Neural progenitor cell (in vitro differentiated cells): ENCODE data around the gene MBD4. TPM values are rescaled to one million over a fixed set of nuclear protein-coding genes. Genes with fewer than 3 reads are reported as not detected.

Experiments
- DNase-seq: peaks from one replicate; pipeline ENCODE4 v3.0.0-alpha.2; 2016; ENCODE audit warnings: low spot score
- H2AFZ ChIP-seq: fragments of 200-600 bp; sonication (generic); replicated peaks from 2 replicates; pipeline ENCODE4 v1.6.1; 2016; ENCODE audit warnings: antibody characterized with exemption
- H3F3A ChIP-seq: fragments of 200-600 bp; sonication (generic); 2 replicates; pipeline ENCODE4 v1.6.1; 2016; ENCODE audit warnings: antibody characterized with exemption, low read depth
- H3K27ac ChIP-seq: fragments of 200-600 bp; sonication (generic); 2 replicates; pipeline ENCODE4 v1.5.1; 2016; ENCODE audit warnings: mild to moderate bottlenecking
- H3K27me3 ChIP-seq: fragments of 200-600 bp; sonication (generic); 2 replicates; pipeline ENCODE4 v1.6.1; 2016; ENCODE audit warnings: mild to moderate bottlenecking, moderate library complexity
- H3K36me3 ChIP-seq: fragments of 200-600 bp; sonication (generic); 2 replicates; pipeline ENCODE4 v1.5.1; 2016
- H3K4me1 ChIP-seq: fragments of 200-600 bp; sonication (generic); 2 replicates; pipeline ENCODE4 v1.6.1; 2016; ENCODE audit warnings: mixed run types
- H3K4me2 ChIP-seq: fragments of 200-600 bp; sonication (generic); 2 replicates; pipeline ENCODE4 v1.6.1; 2016
- H3K4me3 ChIP-seq: fragments of 200-600 bp; sonication (generic); 2 replicates; pipeline ENCODE4 v1.5.1; 2016
- H3K79me2 ChIP-seq: fragments of 200-600 bp; sonication (generic); 2 replicates; pipeline ENCODE4 v1.6.1; 2016; ENCODE audit warnings: low read depth
- H3K9ac ChIP-seq: fragments of 200-600 bp; sonication (generic); 2 replicates; pipeline ENCODE4 v1.6.1; 2016
- H3K9me3 ChIP-seq: fragments of 200-600 bp; sonication (generic); 2 replicates; pipeline ENCODE4 v1.5.1; 2016; ENCODE audit warnings: low read depth
- H4K20me1 ChIP-seq: fragments of 200-600 bp; sonication (generic); 2 replicates; pipeline ENCODE4 v1.6.1; 2016; ENCODE audit warnings: low read depth
- H3K27ac Mint-ChIP-seq: 3 replicates; pipeline ENCODE4 v1.8.0; 2021; ENCODE audit warnings: mixed read lengths
- H3K27me3 Mint-ChIP-seq: 2 replicates; pipeline ENCODE4 v1.8.0; 2022; ENCODE audit warnings: low read depth, mild to moderate bottlenecking, inconsistent platforms, moderate library complexity, mixed read lengths; ENCODE audit not compliant: insufficient read depth
- H3K36me3 Mint-ChIP-seq: 3 replicates; pipeline ENCODE4 v1.8.0; 2021; ENCODE audit warnings: mixed read lengths
- H3K4me1 Mint-ChIP-seq: 3 replicates; pipeline ENCODE4 v1.8.0; 2021; ENCODE audit warnings: mixed read lengths
- H3K4me3 Mint-ChIP-seq: 3 replicates; pipeline ENCODE4 v1.8.0; 2021; ENCODE audit warnings: mild to moderate bottlenecking, moderate library complexity, mixed read lengths
- H3K9me3 Mint-ChIP-seq: 3 replicates; pipeline ENCODE4 v1.8.0; 2020; ENCODE audit warnings: mixed read lengths
- EZH2 ChIP-seq: fragments of 200-600 bp; sonication (generic); IDR thresholded peaks from 2 replicates; pipeline ENCODE4 v1.6.1; 2017; ENCODE audit warnings: antibody characterized with exemption, mild to moderate bottlenecking, moderate library complexity
- EZH2phosphoT487 ChIP-seq: fragments of 200-600 bp; sonication (generic); IDR thresholded peaks from 2 replicates; pipeline ENCODE4 v1.6.1; 2017; ENCODE audit warnings: antibody characterized with exemption
- total RNA-seq: library from RNA; depleted of rRNA; stranded (reverse); fragments of >200 nt; gene quantifications from 2 replicates; pipeline ENCODE4 v1.2.3, GENCODE V29; 2015; ENCODE audit warnings: low replicate concordance
- TF ChIP-seq, protein P1 (sequence below): fragments of 200-600 bp; sonication (generic); IDR thresholded peaks from 2 replicates; pipeline ENCODE4 v1.5.1; 2017; ENCODE audit warnings: antibody characterized with exemption, mild to moderate bottlenecking

MBD4 gene
- total RNA-seq, 1 donor from 2014 or later: 46.3 TPM

DNA sequence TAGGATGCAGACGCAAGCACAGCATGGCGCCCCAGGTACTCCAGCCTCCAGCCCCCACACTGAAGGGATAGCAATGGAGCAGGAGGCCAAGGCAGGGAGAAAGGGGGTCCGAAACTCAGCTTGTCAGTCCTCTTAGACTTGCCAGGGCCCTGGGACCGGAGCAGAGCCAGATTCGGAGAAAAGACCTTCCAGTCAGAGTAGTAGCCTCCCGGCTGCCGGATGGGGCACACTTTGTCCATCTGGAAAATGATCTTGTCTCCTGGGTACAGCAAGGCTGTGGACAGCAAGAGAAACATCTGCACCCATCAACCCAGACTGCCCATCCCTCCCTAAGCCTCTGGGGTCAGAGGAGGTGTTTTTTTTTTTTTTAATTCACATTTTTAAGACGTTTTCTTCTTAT is 35.6 kb downstream of the MBD4 start:
- TF ChIP-seq, protein P1, sequence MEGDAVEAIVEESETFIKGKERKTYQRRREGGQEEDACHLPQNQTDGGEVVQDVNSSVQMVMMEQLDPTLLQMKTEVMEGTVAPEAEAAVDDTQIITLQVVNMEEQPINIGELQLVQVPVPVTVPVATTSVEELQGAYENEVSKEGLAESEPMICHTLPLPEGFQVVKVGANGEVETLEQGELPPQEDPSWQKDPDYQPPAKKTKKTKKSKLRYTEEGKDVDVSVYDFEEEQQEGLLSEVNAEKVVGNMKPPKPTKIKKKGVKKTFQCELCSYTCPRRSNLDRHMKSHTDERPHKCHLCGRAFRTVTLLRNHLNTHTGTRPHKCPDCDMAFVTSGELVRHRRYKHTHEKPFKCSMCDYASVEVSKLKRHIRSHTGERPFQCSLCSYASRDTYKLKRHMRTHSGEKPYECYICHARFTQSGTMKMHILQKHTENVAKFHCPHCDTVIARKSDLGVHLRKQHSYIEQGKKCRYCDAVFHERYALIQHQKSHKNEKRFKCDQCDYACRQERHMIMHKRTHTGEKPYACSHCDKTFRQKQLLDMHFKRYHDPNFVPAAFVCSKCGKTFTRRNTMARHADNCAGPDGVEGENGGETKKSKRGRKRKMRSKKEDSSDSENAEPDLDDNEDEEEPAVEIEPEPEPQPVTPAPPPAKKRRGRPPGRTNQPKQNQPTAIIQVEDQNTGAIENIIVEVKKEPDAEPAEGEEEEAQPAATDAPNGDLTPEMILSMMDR: no peak
- no peak for TF ChIP-seq EZH2phosphoT487
- TF ChIP-seq EZH2: no peak
- DNase-seq: no peak

DNA sequence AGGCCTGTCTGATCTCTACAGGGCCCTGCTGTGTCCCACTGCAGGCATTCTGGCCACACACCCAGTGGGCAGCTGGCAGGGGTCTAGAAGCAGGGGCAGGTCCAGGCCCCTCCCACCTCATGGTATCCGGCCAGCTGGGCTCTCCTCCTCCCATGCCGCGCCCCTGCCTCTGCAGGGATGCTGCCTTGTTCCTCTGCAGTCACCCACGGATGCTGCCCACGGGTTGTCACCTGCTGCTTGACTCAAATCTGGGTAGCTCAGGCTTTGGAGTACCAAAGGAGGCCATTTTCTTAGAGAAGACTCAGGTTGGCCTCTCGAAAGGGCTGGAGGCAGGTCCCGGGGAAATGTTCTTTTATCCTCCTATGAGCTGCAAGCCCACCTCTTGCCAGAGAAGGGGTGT is 36.3 kb downstream of the MBD4 start:
- no peaks in the 10 kb centered on the region for H3K9me3 ChIP-seq
- peaks cover 2% of the 10 kb centered on the region for H3K36me3 Mint-ChIP-seq
- no peak for DNase-seq
- H3K27me3 Mint-ChIP-seq: no peaks in the 10 kb centered on the region
- TF ChIP-seq EZH2 (no peak), EZH2phosphoT487 (no peak)
- TF ChIP-seq, protein P1: no peak
- H4K20me1 ChIP-seq: peaks cover 7% of the 10 kb centered on the region
- H3K9ac ChIP-seq: no peak overlapping the region
- H3K4me3 ChIP-seq: no peak overlapping the region
- H3K9me3 Mint-ChIP-seq: no peaks in the 10 kb centered on the region
- H3K4me1 ChIP-seq: peaks cover under 1% of the 10 kb centered on the region
- H3F3A ChIP-seq: no peaks in the 10 kb centered on the region
- no peaks in the 10 kb centered on the region for H3K36me3 ChIP-seq
- no peak overlapping the region for H3K4me2 ChIP-seq
- no peak overlapping the region for H3K4me3 Mint-ChIP-seq
- H2AFZ ChIP-seq: no peak overlapping the region
- H3K4me1 Mint-ChIP-seq: peaks cover 6% of the 10 kb centered on the region
- H3K79me2 ChIP-seq: peaks cover 9% of the 10 kb centered on the region
- H3K27me3 ChIP-seq: no peaks in the 10 kb centered on the region
- no peak overlapping the region for H3K27ac ChIP-seq
- no peak overlapping the region for H3K27ac Mint-ChIP-seq

More for the DNA sequence above, 35.6 kb downstream of the MBD4 start:
- H3K4me3 ChIP-seq: no peak overlapping the region
- H2AFZ ChIP-seq: no peak overlapping the region
- no peaks in the 10 kb centered on the region for H3K4me1 ChIP-seq
- no peaks in the 10 kb centered on the region for H3K27me3 ChIP-seq
- Mint-ChIP-seq H3K36me3 (peaks cover 2% of the 10 kb centered on the region), H3K4me1 (peaks cover 2% of the 10 kb centered on the region), H3K9me3 (no peaks in the 10 kb centered on the region), H3K27ac (no peak overlapping the region), H3K27me3 (no peaks in the 10 kb centered on the region), H3K4me3 (no peak overlapping the region)
- H3K9me3 ChIP-seq: no peaks in the 10 kb centered on the region
- peaks cover under 1% of the 10 kb centered on the region for H4K20me1 ChIP-seq
- H3K27ac ChIP-seq: no peak overlapping the region
- no peaks in the 10 kb centered on the region for H3F3A ChIP-seq
- H3K79me2 ChIP-seq: peaks cover 2% of the 10 kb centered on the region
- no peak overlapping the region for H3K4me2 ChIP-seq
- no peak overlapping the region for H3K9ac ChIP-seq
- H3K36me3 ChIP-seq: no peaks in the 10 kb centered on the region

DNA sequence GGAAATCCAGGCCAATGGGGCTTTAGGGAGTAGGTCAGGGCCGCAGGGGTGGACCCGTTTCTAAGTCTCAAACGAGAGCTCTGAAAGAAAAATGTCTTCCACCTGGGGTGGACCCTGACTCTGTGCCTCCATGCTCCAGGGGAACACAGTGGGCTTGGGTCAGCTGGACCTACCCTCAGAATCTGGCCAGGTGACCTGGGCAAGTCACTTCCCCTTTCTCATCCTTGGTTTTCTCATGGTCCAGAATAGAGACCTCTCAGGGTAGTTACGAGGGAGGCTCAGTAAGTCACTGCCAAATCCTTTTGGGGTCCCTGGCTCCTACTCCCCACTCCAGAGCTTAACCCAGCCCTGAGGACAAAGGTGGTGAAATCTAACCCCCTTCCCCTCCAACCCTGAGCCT is 37.1 kb downstream of the MBD4 start:
- DNase-seq: no peak
- no peak overlapping the region for H3K9ac ChIP-seq
- peaks cover 17% of the 10 kb centered on the region for H3K79me2 ChIP-seq
- Mint-ChIP-seq H3K36me3 (no peaks in the 10 kb centered on the region), H3K27ac (no peak overlapping the region), H3K4me1 (peaks cover 12% of the 10 kb centered on the region), H3K4me3 (no peak overlapping the region), H3K27me3 (no peaks in the 10 kb centered on the region), H3K9me3 (no peaks in the 10 kb centered on the region)
- peaks cover 6% of the 10 kb centered on the region for H3K4me1 ChIP-seq
- H3K27ac ChIP-seq: no peak overlapping the region
- H2AFZ ChIP-seq: no peak overlapping the region
- no peaks in the 10 kb centered on the region for H3K27me3 ChIP-seq
- TF ChIP-seq, protein P1: no peak
- TF ChIP-seq EZH2 (no peak), EZH2phosphoT487 (no peak)
- peaks cover 15% of the 10 kb centered on the region for H4K20me1 ChIP-seq
- H3F3A ChIP-seq: no peaks in the 10 kb centered on the region
- no peak overlapping the region for H3K4me3 ChIP-seq
- no peaks in the 10 kb centered on the region for H3K9me3 ChIP-seq
- H3K36me3 ChIP-seq: no peaks in the 10 kb centered on the region
- H3K4me2 ChIP-seq: no peak overlapping the region
